GM23248 (cell line): ENCODE measurements around the gene SLC35F3. TPM values are rescaled to one million over a fixed set of nuclear protein-coding genes. Genes with fewer than 3 reads are reported as not detected.

Experiments used
- DNase-seq: peaks from one replicate; pipeline ENCODE4 v3.0.0-alpha.2; 2015
- H2AFZ ChIP-seq: fragments of 200-600 bp; sonication (generic); 2 replicates; pipeline ENCODE4 v1.6.1; 2016; ENCODE audit warnings: antibody characterized with exemption
- H3F3A ChIP-seq: fragments of 200-600 bp; sonication (generic); 2 replicates; pipeline ENCODE4 v1.6.1; 2016; ENCODE audit warnings: mild to moderate bottlenecking, antibody characterized with exemption, mixed run types; ENCODE audit not compliant: insufficient read depth
- H3K27ac ChIP-seq: fragments of 200-600 bp; sonication (generic); 2 replicates; pipeline ENCODE4 v1.5.1; 2016; ENCODE audit warnings: mild to moderate bottlenecking
- H3K27me3 ChIP-seq: fragments of 200-600 bp; sonication (generic); replicated peaks from 2 replicates; pipeline ENCODE4 v1.6.1; 2016; ENCODE audit warnings: mild to moderate bottlenecking; ENCODE audit not compliant: insufficient read depth
- H3K36me3 ChIP-seq: fragments of 200-600 bp; sonication (generic); 2 replicates; pipeline ENCODE4 v1.6.1; 2016; ENCODE audit warnings: low read depth, mild to moderate bottlenecking
- H3K4me1 ChIP-seq: fragments of 200-600 bp; sonication (generic); 2 replicates; pipeline ENCODE4 v1.6.1; 2016; ENCODE audit warnings: mild to moderate bottlenecking; ENCODE audit not compliant: insufficient read depth
- H3K4me2 ChIP-seq: fragments of 200-600 bp; sonication (generic); one replicate; pipeline ENCODE4 v1.6.1; 2016; ENCODE audit warnings: mild to moderate bottlenecking; ENCODE audit not compliant: unreplicated experiment
- H3K4me3 ChIP-seq: fragments of 200-600 bp; sonication (generic); 2 replicates; pipeline ENCODE4 v1.5.1; 2016; ENCODE audit warnings: mild to moderate bottlenecking
- H3K79me2 ChIP-seq: fragments of 200-600 bp; sonication (generic); 2 replicates; pipeline ENCODE4 v1.6.1; 2016; ENCODE audit warnings: mild to moderate bottlenecking; ENCODE audit not compliant: insufficient read depth
- H3K9ac ChIP-seq: fragments of 200-600 bp; sonication (generic); 2 replicates; pipeline ENCODE4 v1.6.1; 2016; ENCODE audit warnings: mild to moderate bottlenecking
- H3K9me2 ChIP-seq: fragments of 200-600 bp; sonication (generic); 2 replicates; pipeline ENCODE4 v1.6.1; 2016; ENCODE audit warnings: mixed run types, mild to moderate bottlenecking, moderate library complexity; ENCODE audit not compliant: insufficient read depth
- H3K9me3 ChIP-seq: fragments of 200-600 bp; sonication (generic); one replicate; pipeline ENCODE4 v1.6.1; 2017; ENCODE audit warnings: low read depth
- H4K20me1 ChIP-seq: fragments of 200-600 bp; sonication (generic); 2 replicates; pipeline ENCODE4 v1.6.0; 2016; ENCODE audit not compliant: insufficient read depth
- EZH2 ChIP-seq: fragments of 200-600 bp; sonication (generic); IDR thresholded peaks from 2 replicates; pipeline ENCODE4 v1.6.1; 2018; ENCODE audit warnings: antibody characterized with exemption, mild to moderate bottlenecking; ENCODE audit not compliant: insufficient read depth, poor library complexity, severe bottlenecking
- EZH2phosphoT487 ChIP-seq: fragments of 200-600 bp; sonication (generic); IDR thresholded peaks from 2 replicates; pipeline ENCODE4 v1.6.1; 2018; ENCODE audit warnings: antibody characterized with exemption, moderate library complexity, mild to moderate bottlenecking, low read depth; ENCODE audit not compliant: insufficient read depth
- WGBS, 2 experiments: methylation state at CpG; one replicate each; pipeline ENCODE4 v1.1.6; 2015 to 2017; ENCODE audit warnings: low lambda C conversion rate in 2 of 2, low coverage in 1 of 2; ENCODE audit errors: missing lambda C conversion rate in 2 of 2; 5-methylcytosine and 5-hydroxymethylcytosine counted together
- in situ Hi-C: fragments of 300-500 bp; cut with MboI; formaldehyde crosslinking; loops from 2 replicates; pipeline ENCODE4 v1.15.0; 2020
- polyA plus RNA-seq: library from polyadenylated mRNA; unstranded; fragments of >200 nt; fragmentation: Nextera tagmentation; extraction: Ambion mirVana; gene quantifications from 2 replicates; pipeline ENCODE4 v1.2.1, GENCODE V29; 2016
- total RNA-seq: library from RNA; depleted of rRNA; stranded (reverse); fragments of >200 nt; shearing (Covaris generic); gene quantifications from 2 replicates; pipeline ENCODE4 v1.2.3, GENCODE V29; 2014

SLC35F3 gene
- total and polyA plus RNA-seq, 2 experiments from 2014 or later, result 0.43 to 1.3 TPM

DNA sequence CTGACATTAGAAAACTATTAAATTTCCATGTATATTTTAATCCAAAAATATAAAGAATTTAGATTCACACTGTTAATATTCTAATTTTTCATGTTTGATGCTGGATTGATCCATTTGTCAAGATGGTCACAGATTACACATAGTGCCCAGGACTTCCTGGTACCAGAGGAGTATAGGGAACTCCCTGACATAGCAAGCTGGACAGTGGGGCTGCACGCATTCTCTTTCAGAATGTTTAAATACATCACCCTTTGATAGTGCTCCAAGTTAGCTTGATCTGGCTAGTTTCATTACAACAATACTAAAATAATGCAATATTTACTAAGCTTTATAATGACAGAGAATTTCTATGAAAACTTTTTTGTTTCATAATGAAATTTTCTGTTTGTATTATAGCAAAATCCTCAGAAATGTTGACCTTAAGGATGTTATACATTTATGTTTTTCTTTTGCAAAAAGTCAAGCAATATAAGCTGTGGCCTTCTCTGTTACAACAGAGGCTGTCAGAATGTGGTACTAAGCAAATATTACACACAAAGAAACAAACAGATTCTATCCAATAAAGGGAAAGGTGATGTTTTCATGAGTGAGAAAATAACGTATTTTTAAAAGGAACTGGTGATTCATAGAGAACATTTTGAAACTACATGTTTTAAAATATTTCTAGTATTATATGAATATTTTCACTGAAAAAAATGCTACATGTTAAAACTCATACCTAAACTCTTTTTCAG, 84.7 kb downstream of the SLC35F3 start:
- Histone ChIP-seq H3K79me2 (no peaks in the 10 kb centered on the region), H3K9me3 (no peaks in the 10 kb centered on the region), H3F3A (no peaks in the 10 kb centered on the region), H3K9ac (no peak overlapping the region), H3K4me1 (no peaks in the 10 kb centered on the region), H4K20me1 (no peaks in the 10 kb centered on the region), H3K36me3 (no peaks in the 10 kb centered on the region), H2AFZ (no peak overlapping the region), H3K27ac (no peak overlapping the region), H3K9me2 (no peaks in the 10 kb centered on the region), H3K27me3 (no peaks in the 10 kb centered on the region), H3K4me2 (no peak overlapping the region), H3K4me3 (no peak overlapping the region)
- TF ChIP-seq EZH2 (no peak), EZH2phosphoT487 (no peak)
- in situ Hi-C loops, result no loop called here
- 12 to 14% methylated on average over 2 of the region's 2 CpGs for WGBS, 2 experiments
- DNase-seq, result no peak

DNA sequence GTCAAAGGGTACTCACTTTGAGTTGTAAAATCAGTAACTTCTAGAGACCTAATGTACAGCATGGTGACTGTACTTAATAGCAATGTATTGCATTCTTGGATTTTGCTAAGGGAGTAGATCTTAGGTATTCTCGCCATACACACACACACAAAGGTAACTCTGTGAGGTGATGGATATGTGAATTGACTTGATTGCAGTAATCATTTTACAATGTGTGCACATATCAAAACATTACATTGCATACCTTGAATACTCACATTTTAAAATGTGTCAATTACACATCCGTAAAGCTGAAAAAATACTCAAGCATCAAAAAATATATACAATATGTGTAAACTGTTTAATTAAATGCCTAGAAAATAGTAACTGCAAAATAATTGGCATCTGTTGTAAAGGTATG, 86.0 kb downstream of the SLC35F3 start:
- Histone ChIP-seq H3K4me1 (no peaks in the 10 kb centered on the region), H3K9ac (no peak overlapping the region), H3K9me2 (no peaks in the 10 kb centered on the region), H4K20me1 (no peaks in the 10 kb centered on the region), H2AFZ (no peak overlapping the region), H3K4me2 (no peak overlapping the region), H3K4me3 (no peak overlapping the region), H3K79me2 (no peaks in the 10 kb centered on the region), H3K27me3 (no peaks in the 10 kb centered on the region), H3K36me3 (no peaks in the 10 kb centered on the region), H3K9me3 (no peaks in the 10 kb centered on the region), H3F3A (no peaks in the 10 kb centered on the region), H3K27ac (no peak overlapping the region)
- DNase-seq, result no peak
- no peak for TF ChIP-seq EZH2
- TF ChIP-seq EZH2phosphoT487, result no peak
- in situ Hi-C loops, result no loop called here
- WGBS, 2 experiments, result 30 to 38% methylated on average over 2 of the region's 2 CpGs

DNA sequence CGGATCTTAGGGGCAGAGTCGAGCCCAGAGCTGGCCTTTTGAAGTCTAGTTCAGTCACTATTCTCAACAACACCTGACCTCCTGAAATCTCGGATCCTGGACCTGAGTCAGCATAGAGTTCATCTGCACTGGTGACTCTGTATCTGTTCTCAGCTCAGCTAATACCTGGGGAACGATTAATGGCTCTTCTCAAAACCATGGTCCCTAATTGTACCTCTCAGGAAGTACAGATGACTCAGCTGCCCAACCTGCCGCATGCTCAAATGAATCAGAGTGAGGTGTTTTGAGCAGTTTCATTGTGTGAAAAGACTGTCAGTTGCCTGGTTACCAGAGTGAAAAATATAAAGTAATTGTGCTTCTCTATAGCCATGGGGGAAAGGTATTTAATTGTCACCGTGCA, 89.2 kb downstream of the SLC35F3 start:
- no peak overlapping the region for H3K4me3 ChIP-seq

DNA sequence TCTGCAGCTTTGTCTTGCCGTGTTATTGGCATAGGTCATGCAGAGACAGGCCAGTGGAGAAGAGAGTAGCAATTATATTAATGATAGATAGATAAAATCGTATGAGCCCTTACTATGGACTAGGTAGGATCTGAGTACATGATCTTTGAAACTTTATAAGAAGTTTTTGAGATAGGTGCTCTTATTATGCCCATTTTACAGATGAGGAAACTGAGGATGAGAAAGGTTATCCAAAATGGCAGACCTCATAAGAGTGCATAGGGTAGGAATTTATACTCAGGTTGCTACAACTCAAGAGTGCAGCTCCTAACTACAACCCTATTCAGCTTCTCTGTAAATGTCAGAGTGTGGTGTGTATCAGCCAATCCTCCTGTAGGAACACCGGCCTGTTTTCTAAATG, 89.6 kb downstream of the SLC35F3 start:
- no peak overlapping the region for H2AFZ ChIP-seq
- H3K9me2 ChIP-seq, result no peaks in the 10 kb centered on the region
- no peak for TF ChIP-seq EZH2
- H3K4me1 ChIP-seq, result no peaks in the 10 kb centered on the region
- no peak overlapping the region for H3K4me3 ChIP-seq
- H3K4me2 ChIP-seq, result no peak overlapping the region
- H3F3A ChIP-seq, result no peaks in the 10 kb centered on the region
- no peak for DNase-seq
- H4K20me1 ChIP-seq, result no peaks in the 10 kb centered on the region
- in situ Hi-C loops, result no loop called here
- no peak overlapping the region for H3K27ac ChIP-seq
- H3K9me3 ChIP-seq, result no peaks in the 10 kb centered on the region
- H3K9ac ChIP-seq, result no peak overlapping the region
- H3K79me2 ChIP-seq, result no peaks in the 10 kb centered on the region
- WGBS, 2 experiments, result 20 to 23% methylated on average over 3 of the region's 3 CpGs
- no peaks in the 10 kb centered on the region for H3K27me3 ChIP-seq
- H3K36me3 ChIP-seq, result no peaks in the 10 kb centered on the region

More for the DNA sequence above, 89.2 kb downstream of the SLC35F3 start:
- no peak for TF ChIP-seq EZH2
- no peak for TF ChIP-seq EZH2phosphoT487
- H3K4me1 ChIP-seq, result no peaks in the 10 kb centered on the region
- in situ Hi-C loops, result no loop called here
- H3K9ac ChIP-seq, result no peak overlapping the region
- no peak overlapping the region for H3K27ac ChIP-seq
- no peak overlapping the region for H3K4me2 ChIP-seq
- H2AFZ ChIP-seq, result no peak overlapping the region
- no peaks in the 10 kb centered on the region for H3K36me3 ChIP-seq
- H3K9me2 ChIP-seq, result no peaks in the 10 kb centered on the region
- no peaks in the 10 kb centered on the region for H3K9me3 ChIP-seq
- no peaks in the 10 kb centered on the region for H4K20me1 ChIP-seq
- no peaks in the 10 kb centered on the region for H3K27me3 ChIP-seq
- H3K79me2 ChIP-seq, result no peaks in the 10 kb centered on the region
- WGBS, 2 experiments, result 5 to 13% methylated on average over 6 of the region's 6 CpGs
- no peaks in the 10 kb centered on the region for H3F3A ChIP-seq
- no peak for DNase-seq

DNA sequence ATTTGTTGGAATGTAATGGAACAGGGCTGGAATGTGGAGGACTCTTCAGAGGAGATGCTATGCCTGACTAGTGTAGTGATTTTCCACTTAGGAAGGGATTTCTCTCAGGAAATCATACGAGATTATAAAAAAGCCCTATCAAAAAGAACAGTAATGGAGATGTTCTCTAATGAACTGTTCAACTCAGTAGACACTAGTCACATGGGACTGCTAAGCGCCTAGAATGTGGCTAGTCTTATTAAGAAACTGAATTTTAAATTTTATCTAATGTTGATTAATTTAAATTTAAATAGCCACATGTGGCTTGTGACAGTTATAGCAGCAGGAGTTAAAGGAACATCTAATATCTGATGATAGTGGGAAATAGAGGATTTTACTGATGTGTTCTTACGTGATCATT, 94.0 kb downstream of the SLC35F3 start:
- in situ Hi-C loops, result no loop called here
- Histone ChIP-seq H3K9ac (no peak overlapping the region), H3K4me3 (no peak overlapping the region), H3K27me3 (no peaks in the 10 kb centered on the region), H3K4me1 (no peaks in the 10 kb centered on the region), H3K27ac (no peak overlapping the region), H2AFZ (no peak overlapping the region), H3K79me2 (no peaks in the 10 kb centered on the region), H3K9me2 (no peaks in the 10 kb centered on the region), H3K36me3 (no peaks in the 10 kb centered on the region), H3K9me3 (no peaks in the 10 kb centered on the region), H4K20me1 (no peaks in the 10 kb centered on the region), H3K4me2 (no peak overlapping the region), H3F3A (no peaks in the 10 kb centered on the region)
- TF ChIP-seq EZH2, result no peak
- no peak for TF ChIP-seq EZH2phosphoT487
- no peak for DNase-seq
- WGBS, 2 experiments, result 21 to 26% methylated on average over 3 of the region's 3 CpGs
